ENCODE data around the gene SEMA6D. TPM values are rescaled to one million over a fixed set of nuclear protein-coding genes. Genes with fewer than 3 reads are reported as not detected.

SEMA6D gene
- total and polyA plus RNA-seq, 2 donors from 2014 or later = 12.9 to 16.9 TPM

DNA sequence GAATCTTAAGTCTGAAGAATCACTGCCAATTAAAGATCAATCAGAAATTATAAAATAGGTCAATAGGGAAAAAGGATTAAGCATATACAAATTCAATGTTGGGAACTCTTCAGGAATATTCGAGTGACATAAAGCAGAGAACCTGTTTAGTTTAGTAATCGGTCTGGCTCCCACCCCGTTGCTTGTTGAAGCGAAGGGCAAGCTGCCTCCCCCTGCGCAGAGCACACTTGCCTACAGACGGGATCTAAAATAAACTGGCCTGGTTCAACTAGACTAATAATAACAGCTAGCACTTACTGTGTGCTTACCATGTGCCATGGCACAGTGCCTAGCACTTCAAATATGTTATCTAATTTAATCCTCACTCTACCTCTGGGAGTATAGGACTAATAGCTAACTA lies 8.6 kb downstream of the SEMA6D start:
- DNase-seq (no peak), FAIRE-seq (no peak)
- TF ChIP-seq, protein P1, sequence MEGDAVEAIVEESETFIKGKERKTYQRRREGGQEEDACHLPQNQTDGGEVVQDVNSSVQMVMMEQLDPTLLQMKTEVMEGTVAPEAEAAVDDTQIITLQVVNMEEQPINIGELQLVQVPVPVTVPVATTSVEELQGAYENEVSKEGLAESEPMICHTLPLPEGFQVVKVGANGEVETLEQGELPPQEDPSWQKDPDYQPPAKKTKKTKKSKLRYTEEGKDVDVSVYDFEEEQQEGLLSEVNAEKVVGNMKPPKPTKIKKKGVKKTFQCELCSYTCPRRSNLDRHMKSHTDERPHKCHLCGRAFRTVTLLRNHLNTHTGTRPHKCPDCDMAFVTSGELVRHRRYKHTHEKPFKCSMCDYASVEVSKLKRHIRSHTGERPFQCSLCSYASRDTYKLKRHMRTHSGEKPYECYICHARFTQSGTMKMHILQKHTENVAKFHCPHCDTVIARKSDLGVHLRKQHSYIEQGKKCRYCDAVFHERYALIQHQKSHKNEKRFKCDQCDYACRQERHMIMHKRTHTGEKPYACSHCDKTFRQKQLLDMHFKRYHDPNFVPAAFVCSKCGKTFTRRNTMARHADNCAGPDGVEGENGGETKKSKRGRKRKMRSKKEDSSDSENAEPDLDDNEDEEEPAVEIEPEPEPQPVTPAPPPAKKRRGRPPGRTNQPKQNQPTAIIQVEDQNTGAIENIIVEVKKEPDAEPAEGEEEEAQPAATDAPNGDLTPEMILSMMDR (IDR thresholded peaks at IDR 0.05; ENCODE audit: borderline replicate concordance, extremely low read depth, insufficient read depth) = no peak
- H3K4me3 ChIP-seq (ENCODE audit: low read length in 3 of 3) = no peak overlapping the region
- H3K36me3 ChIP-seq (ENCODE audit: control insufficient read depth in 2 of 3, insufficient read depth in 3 of 3, low read length in 3 of 3) = no peaks in the 10 kb centered on the region
- no peak overlapping the region for H3K27ac ChIP-seq (ENCODE audit: low read depth in 2 of 2, low read length in 2 of 2)
- no peaks in the 10 kb centered on the region for H3K9me3 ChIP-seq (ENCODE audit: control insufficient read depth in 2 of 3, insufficient read depth in 1 of 3, low read length in 3 of 3)
- no peaks in the 10 kb centered on the region for H3K27me3 ChIP-seq (ENCODE audit: control insufficient read depth, insufficient read depth, low read length)
- intact Hi-C loops (cut with DNase I) = no loop called here
- no peak overlapping the region for H3K9ac ChIP-seq (ENCODE audit: low read length in 3 of 3)
- peaks cover 0 to 2% (median 0%) of the 10 kb centered on the region in 3 donors for H3K4me1 ChIP-seq (ENCODE audit: control insufficient read depth in 2 of 3, insufficient read depth in 2 of 3, low read depth in 1 of 3, low read length in 3 of 3)

DNA sequence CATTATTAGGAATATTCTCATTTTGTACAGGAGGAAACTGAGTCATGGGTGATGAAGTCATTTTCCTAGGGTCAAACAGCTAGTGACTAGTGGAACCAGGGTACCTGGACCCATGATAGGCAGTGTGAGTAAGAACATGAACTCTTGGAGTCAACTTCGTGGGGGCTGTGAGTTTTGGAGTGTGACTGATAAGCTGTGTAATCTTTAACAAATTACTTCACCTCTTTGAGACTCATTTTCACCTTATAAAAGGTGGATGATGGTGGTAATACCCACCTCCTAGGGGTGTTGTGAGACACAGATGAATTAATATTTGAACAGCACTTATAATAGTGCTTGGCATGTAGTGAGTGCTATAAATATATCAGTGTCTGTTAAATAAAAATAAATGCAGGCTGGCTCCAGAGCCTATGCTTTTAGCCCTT lies 9.1 kb downstream of the SEMA6D start:
- peaks cover 0 to 2% (median 0%) of the 10 kb centered on the region in 3 donors for H3K4me1 ChIP-seq (ENCODE audit: control insufficient read depth in 2 of 3, insufficient read depth in 2 of 3, low read depth in 1 of 3, low read length in 3 of 3)
- TF ChIP-seq, protein P1 (IDR thresholded peaks at IDR 0.05; ENCODE audit: borderline replicate concordance, extremely low read depth, insufficient read depth) = no peak
- no peak for FAIRE-seq

DNA sequence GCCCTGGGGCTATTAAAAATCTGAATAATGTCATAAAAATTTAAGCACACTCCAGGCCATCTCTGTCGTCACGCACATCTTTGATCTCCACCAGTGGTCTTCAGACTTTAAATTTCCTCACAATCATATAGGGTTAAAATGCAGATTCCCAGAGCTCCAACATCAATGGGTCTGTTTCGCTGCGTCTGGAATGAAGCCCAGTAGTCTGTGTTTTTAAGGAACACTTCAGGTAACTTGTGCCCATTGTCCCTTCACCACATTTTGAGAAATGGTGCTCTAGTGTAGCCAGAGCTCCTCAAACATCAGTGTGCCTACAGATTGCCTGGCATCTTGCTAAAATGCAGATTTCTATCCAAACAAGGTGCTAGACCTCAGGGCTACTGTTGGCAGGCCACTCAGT lies 9.8 kb downstream of the SEMA6D start:
- no peaks in the 10 kb centered on the region for H3K36me3 ChIP-seq (ENCODE audit: control insufficient read depth in 2 of 3, insufficient read depth in 3 of 3, low read length in 3 of 3)
- FAIRE-seq (no peak), DNase-seq (no peak)
- H3K9me3 ChIP-seq (ENCODE audit: control insufficient read depth in 2 of 3, insufficient read depth in 1 of 3, low read length in 3 of 3) = no peaks in the 10 kb centered on the region
- no peak overlapping the region for H3K9ac ChIP-seq (ENCODE audit: low read length in 3 of 3)
- H3K4me3 ChIP-seq (ENCODE audit: low read length in 3 of 3) = no peak overlapping the region
- TF ChIP-seq, protein P1 (IDR thresholded peaks at IDR 0.05; ENCODE audit: borderline replicate concordance, extremely low read depth, insufficient read depth) = no peak
- intact Hi-C loops (cut with DNase I) = no loop called here
- H3K27me3 ChIP-seq (ENCODE audit: control insufficient read depth, insufficient read depth, low read length) = no peaks in the 10 kb centered on the region
- peak overlapping the region in 1 of 2 donors; percentile 14 for H3K27ac ChIP-seq (ENCODE audit: low read depth in 2 of 2, low read length in 2 of 2)
- peaks cover 0 to 2% (median 0%) of the 10 kb centered on the region in 3 donors for H3K4me1 ChIP-seq (ENCODE audit: control insufficient read depth in 2 of 3, insufficient read depth in 2 of 3, low read depth in 1 of 3, low read length in 3 of 3)

More for the DNA sequence above, 9.1 kb downstream of the SEMA6D start:
- Histone ChIP-seq H3K27ac (ENCODE audit: low read depth in 2 of 2, low read length in 2 of 2) (no peak overlapping the region), H3K9me3 (ENCODE audit: control insufficient read depth in 2 of 3, insufficient read depth in 1 of 3, low read length in 3 of 3) (no peaks in the 10 kb centered on the region), H3K9ac (ENCODE audit: low read length in 3 of 3) (peak overlapping the region in 1 of 3 donors; percentile 13), H3K4me3 (ENCODE audit: low read length in 3 of 3) (no peak overlapping the region), H3K27me3 (ENCODE audit: control insufficient read depth, insufficient read depth, low read length) (no peaks in the 10 kb centered on the region), H3K36me3 (ENCODE audit: control insufficient read depth in 2 of 3, insufficient read depth in 3 of 3, low read length in 3 of 3) (no peaks in the 10 kb centered on the region)
- no peak for DNase-seq
- intact Hi-C loops (cut with DNase I) = no loop called here

DNA sequence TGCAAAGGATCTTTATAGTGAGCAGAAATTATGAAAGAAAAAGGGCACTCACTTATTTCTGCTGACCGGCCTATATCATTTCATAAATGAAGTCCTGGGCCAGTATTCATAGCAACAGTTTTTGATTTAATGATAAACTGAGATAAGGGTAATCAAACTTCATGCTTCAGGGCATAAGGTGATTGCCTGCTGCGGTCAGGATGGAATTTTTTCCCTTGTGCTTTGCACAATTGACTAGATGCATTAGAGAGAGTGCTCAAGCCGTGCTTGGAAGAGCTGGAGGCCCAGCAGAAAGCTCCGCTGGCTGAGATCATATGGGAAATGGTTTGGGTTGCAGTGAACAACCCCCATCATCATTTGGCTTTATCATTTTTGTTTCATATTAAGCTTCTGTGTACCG lies 10.4 kb downstream of the SEMA6D start:
- FAIRE-seq = no peak

More for the DNA sequence above, 10.4 kb downstream of the SEMA6D start:
- H3K4me3 ChIP-seq (ENCODE audit: low read length in 3 of 3) = no peak overlapping the region
- no peaks in the 10 kb centered on the region for H3K9me3 ChIP-seq (ENCODE audit: control insufficient read depth in 2 of 3, insufficient read depth in 1 of 3, low read length in 3 of 3)
- TF ChIP-seq, protein P1 (IDR thresholded peaks at IDR 0.05; ENCODE audit: borderline replicate concordance, extremely low read depth, insufficient read depth) = no peak
- intact Hi-C loops (cut with DNase I) = no loop called here
- H3K27me3 ChIP-seq (ENCODE audit: control insufficient read depth, insufficient read depth, low read length) = no peaks in the 10 kb centered on the region
- H3K4me1 ChIP-seq (ENCODE audit: control insufficient read depth in 2 of 3, insufficient read depth in 2 of 3, low read depth in 1 of 3, low read length in 3 of 3) = peaks cover 0 to 2% (median 0%) of the 10 kb centered on the region in 3 donors
- H3K9ac ChIP-seq (ENCODE audit: low read length in 3 of 3) = no peak overlapping the region
- no peak overlapping the region for H3K27ac ChIP-seq (ENCODE audit: low read depth in 2 of 2, low read length in 2 of 2)
- H3K36me3 ChIP-seq (ENCODE audit: control insufficient read depth in 2 of 3, insufficient read depth in 3 of 3, low read length in 3 of 3) = no peaks in the 10 kb centered on the region
- DNase-seq = no peak
